GM23248 (cell line): ENCODE measurements around the gene TEX12. TPM values are rescaled to one million over a fixed set of nuclear protein-coding genes. Genes with fewer than 3 reads are reported as not detected.

Experiments used
- DNase-seq: peaks from one replicate; pipeline ENCODE4 v3.0.0-alpha.2; 2015
- H2AFZ ChIP-seq: fragments of 200-600 bp; sonication (generic); 2 replicates; pipeline ENCODE4 v1.6.1; 2016; ENCODE audit warnings: antibody characterized with exemption
- H3F3A ChIP-seq: fragments of 200-600 bp; sonication (generic); 2 replicates; pipeline ENCODE4 v1.6.1; 2016; ENCODE audit warnings: mild to moderate bottlenecking, antibody characterized with exemption, mixed run types; ENCODE audit not compliant: insufficient read depth
- H3K27ac ChIP-seq: fragments of 200-600 bp; sonication (generic); 2 replicates; pipeline ENCODE4 v1.5.1; 2016; ENCODE audit warnings: mild to moderate bottlenecking
- H3K27me3 ChIP-seq: fragments of 200-600 bp; sonication (generic); replicated peaks from 2 replicates; pipeline ENCODE4 v1.6.1; 2016; ENCODE audit warnings: mild to moderate bottlenecking; ENCODE audit not compliant: insufficient read depth
- H3K36me3 ChIP-seq: fragments of 200-600 bp; sonication (generic); 2 replicates; pipeline ENCODE4 v1.6.1; 2016; ENCODE audit warnings: low read depth, mild to moderate bottlenecking
- H3K4me1 ChIP-seq: fragments of 200-600 bp; sonication (generic); 2 replicates; pipeline ENCODE4 v1.6.1; 2016; ENCODE audit warnings: mild to moderate bottlenecking; ENCODE audit not compliant: insufficient read depth
- H3K4me2 ChIP-seq: fragments of 200-600 bp; sonication (generic); one replicate; pipeline ENCODE4 v1.6.1; 2016; ENCODE audit warnings: mild to moderate bottlenecking; ENCODE audit not compliant: unreplicated experiment
- H3K4me3 ChIP-seq: fragments of 200-600 bp; sonication (generic); 2 replicates; pipeline ENCODE4 v1.5.1; 2016; ENCODE audit warnings: mild to moderate bottlenecking
- H3K79me2 ChIP-seq: fragments of 200-600 bp; sonication (generic); 2 replicates; pipeline ENCODE4 v1.6.1; 2016; ENCODE audit warnings: mild to moderate bottlenecking; ENCODE audit not compliant: insufficient read depth
- H3K9ac ChIP-seq: fragments of 200-600 bp; sonication (generic); 2 replicates; pipeline ENCODE4 v1.6.1; 2016; ENCODE audit warnings: mild to moderate bottlenecking
- H3K9me2 ChIP-seq: fragments of 200-600 bp; sonication (generic); 2 replicates; pipeline ENCODE4 v1.6.1; 2016; ENCODE audit warnings: mixed run types, mild to moderate bottlenecking, moderate library complexity; ENCODE audit not compliant: insufficient read depth
- H3K9me3 ChIP-seq: fragments of 200-600 bp; sonication (generic); one replicate; pipeline ENCODE4 v1.6.1; 2017; ENCODE audit warnings: low read depth
- H4K20me1 ChIP-seq: fragments of 200-600 bp; sonication (generic); 2 replicates; pipeline ENCODE4 v1.6.0; 2016; ENCODE audit not compliant: insufficient read depth
- EZH2 ChIP-seq: fragments of 200-600 bp; sonication (generic); IDR thresholded peaks from 2 replicates; pipeline ENCODE4 v1.6.1; 2018; ENCODE audit warnings: antibody characterized with exemption, mild to moderate bottlenecking; ENCODE audit not compliant: insufficient read depth, poor library complexity, severe bottlenecking
- EZH2phosphoT487 ChIP-seq: fragments of 200-600 bp; sonication (generic); IDR thresholded peaks from 2 replicates; pipeline ENCODE4 v1.6.1; 2018; ENCODE audit warnings: antibody characterized with exemption, moderate library complexity, mild to moderate bottlenecking, low read depth; ENCODE audit not compliant: insufficient read depth
- WGBS, 2 experiments: methylation state at CpG; one replicate each; pipeline ENCODE4 v1.1.6; 2015 to 2017; ENCODE audit warnings: low lambda C conversion rate in 2 of 2, low coverage in 1 of 2; ENCODE audit errors: missing lambda C conversion rate in 2 of 2; 5-methylcytosine and 5-hydroxymethylcytosine counted together
- in situ Hi-C: fragments of 300-500 bp; cut with MboI; formaldehyde crosslinking; loops from 2 replicates; pipeline ENCODE4 v1.15.0; 2020
- polyA plus RNA-seq: library from polyadenylated mRNA; unstranded; fragments of >200 nt; fragmentation: Nextera tagmentation; extraction: Ambion mirVana; gene quantifications from 2 replicates; pipeline ENCODE4 v1.2.1, GENCODE V29; 2016
- total RNA-seq: library from RNA; depleted of rRNA; stranded (reverse); fragments of >200 nt; shearing (Covaris generic); gene quantifications from 2 replicates; pipeline ENCODE4 v1.2.3, GENCODE V29; 2014

TEX12 gene
- total and polyA plus RNA-seq, 2 experiments from 2014 or later = 2.2 TPM; not detected in 1

DNA sequence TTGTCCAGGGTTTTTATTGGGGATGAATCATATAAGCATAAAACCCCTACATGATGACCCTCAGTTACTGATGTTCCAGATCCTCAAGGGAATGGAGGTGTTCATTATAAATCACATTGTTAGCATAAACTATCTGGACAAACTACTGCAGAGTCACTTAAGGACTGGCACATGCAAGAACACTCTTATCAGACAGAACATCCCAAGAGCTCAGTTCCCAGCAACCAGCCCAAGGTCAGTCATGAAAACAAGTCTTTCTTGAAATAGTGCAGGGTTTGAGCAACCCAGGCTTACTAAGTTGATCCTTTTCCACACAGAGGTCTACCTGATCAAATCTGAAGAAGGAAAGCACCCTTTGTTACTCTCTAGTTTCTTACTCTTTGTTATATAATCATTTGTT lies 45.5 kb downstream of the TEX12 start:
- Histone ChIP-seq H4K20me1 (no peaks in the 10 kb centered on the region), H3K27ac (no peak overlapping the region), H3K4me1 (0 out of 2 replicates have a peak, but pooled peaks cover 3% of the 10 kb centered on the region), H3F3A (no peaks in the 10 kb centered on the region), H3K9ac (no peak overlapping the region), H3K9me2 (no peaks in the 10 kb centered on the region), H3K9me3 (no peaks in the 10 kb centered on the region), H3K79me2 (no peaks in the 10 kb centered on the region), H3K4me2 (no peak overlapping the region), H3K4me3 (no peak overlapping the region), H3K36me3 (no peaks in the 10 kb centered on the region), H3K27me3 (no peaks in the 10 kb centered on the region), H2AFZ (no peak overlapping the region)
- no peak for TF ChIP-seq EZH2
- no peak for TF ChIP-seq EZH2phosphoT487
- in situ Hi-C loops = no loop called here
- DNase-seq = no peak

DNA sequence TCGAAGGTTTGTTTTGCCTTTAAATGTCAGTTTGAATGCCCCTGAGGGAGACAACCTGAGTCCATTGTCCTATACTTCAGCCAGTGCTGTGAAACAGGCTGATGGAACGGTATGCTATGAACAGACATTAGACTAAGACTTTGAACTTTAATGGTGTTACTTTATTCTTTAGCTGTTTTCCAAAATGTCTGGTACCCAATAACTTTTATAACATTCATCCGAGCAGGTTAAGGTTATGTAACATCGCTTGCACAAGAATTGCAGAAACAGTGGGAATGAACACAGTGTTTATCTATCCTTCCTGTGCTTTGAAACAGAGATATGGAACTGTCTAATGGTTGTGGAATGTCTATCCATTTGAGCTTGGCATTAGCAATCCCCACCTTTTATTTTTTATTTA lies 46.6 kb downstream of the TEX12 start:
- H3K4me2 ChIP-seq = no peak overlapping the region

DNA sequence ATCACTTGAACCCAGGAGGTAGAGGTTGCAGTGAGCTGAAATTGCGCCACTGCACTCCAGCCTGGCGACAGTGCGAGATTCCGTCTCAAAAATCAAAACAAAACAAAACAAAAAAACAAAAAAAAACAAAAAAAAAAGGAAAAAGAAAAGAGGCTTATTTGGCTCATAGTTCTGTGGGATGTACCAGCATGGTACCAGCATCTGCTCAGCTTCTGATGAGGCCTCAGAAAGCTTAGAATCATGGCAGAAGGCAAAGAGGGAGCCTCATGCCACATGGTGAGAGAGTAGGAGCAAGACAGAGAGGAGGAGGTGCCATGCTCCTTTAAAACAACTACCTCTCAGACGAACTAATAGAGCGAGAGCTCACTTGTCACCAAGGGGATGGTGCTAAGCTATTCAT lies 48.4 kb downstream of the TEX12 start:
- Histone ChIP-seq H3K4me3 (no peak overlapping the region), H3K9ac (no peak overlapping the region), H3K9me2 (no peaks in the 10 kb centered on the region), H3F3A (no peaks in the 10 kb centered on the region), H3K9me3 (no peaks in the 10 kb centered on the region), H4K20me1 (no peaks in the 10 kb centered on the region), H3K27ac (no peak overlapping the region), H3K4me2 (no peak overlapping the region), H2AFZ (no peak overlapping the region), H3K79me2 (no peaks in the 10 kb centered on the region), H3K27me3 (no peaks in the 10 kb centered on the region), H3K36me3 (no peaks in the 10 kb centered on the region), H3K4me1 (0 out of 2 replicates have a peak, but pooled peaks cover 3% of the 10 kb centered on the region)
- TF ChIP-seq EZH2phosphoT487 = no peak
- TF ChIP-seq EZH2 = no peak
- in situ Hi-C loops = no loop called here
- WGBS, 2 experiments = 93 to 94% methylated on average over 6 of the region's 6 CpGs
- DNase-seq = no peak

More for the DNA sequence above, 46.6 kb downstream of the TEX12 start:
- no peak overlapping the region for H2AFZ ChIP-seq
- in situ Hi-C loops = no loop called here
- H3K36me3 ChIP-seq = no peaks in the 10 kb centered on the region
- DNase-seq = no peak
- H3K27me3 ChIP-seq = no peaks in the 10 kb centered on the region
- H3K9ac ChIP-seq = no peak overlapping the region
- 0 out of 2 replicates have a peak, but pooled peaks cover 3% of the 10 kb centered on the region for H3K4me1 ChIP-seq
- 73 to 77% methylated on average over 4 of the region's 4 CpGs for WGBS, 2 experiments
- no peaks in the 10 kb centered on the region for H3K9me2 ChIP-seq
- H4K20me1 ChIP-seq = no peaks in the 10 kb centered on the region
- H3K79me2 ChIP-seq = no peaks in the 10 kb centered on the region
- H3K9me3 ChIP-seq = no peaks in the 10 kb centered on the region
- H3F3A ChIP-seq = no peaks in the 10 kb centered on the region
- TF ChIP-seq EZH2 (no peak), EZH2phosphoT487 (no peak)
- no peak overlapping the region for H3K4me3 ChIP-seq
- no peak overlapping the region for H3K27ac ChIP-seq

DNA sequence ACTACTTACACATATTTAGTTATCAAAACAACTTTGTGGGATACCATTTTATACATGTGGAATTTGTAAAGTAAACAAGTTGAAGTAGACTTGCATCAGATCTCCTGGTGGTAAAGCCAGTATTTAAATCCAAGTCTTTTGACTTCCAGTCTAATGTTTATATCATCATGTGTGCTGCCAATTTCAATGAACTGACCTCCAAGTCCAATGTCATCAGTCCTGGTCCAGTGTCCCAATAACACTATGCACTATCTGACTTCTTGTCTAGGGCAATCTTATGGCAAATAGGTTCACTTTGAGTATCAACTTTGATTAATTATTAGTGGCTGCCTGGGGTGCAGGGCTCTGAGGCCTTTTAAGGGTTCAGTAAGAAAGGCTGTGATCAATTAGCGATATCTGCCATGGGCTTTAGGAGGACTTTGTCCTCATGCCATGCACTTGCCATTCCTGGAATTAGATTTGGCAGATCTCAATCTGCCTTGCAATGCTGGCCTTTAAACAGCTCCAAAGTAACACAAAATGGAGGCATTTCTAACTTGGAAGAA lies 49.5 kb downstream of the TEX12 start:
- no peak overlapping the region for H3K27ac ChIP-seq

More for the DNA sequence above, 49.5 kb downstream of the TEX12 start:
- in situ Hi-C loops = no loop called here
- 95 to 100% methylated on average over 1 of the region's 1 CpG for WGBS, 2 experiments
- no peaks in the 10 kb centered on the region for H3K9me3 ChIP-seq
- no peaks in the 10 kb centered on the region for H4K20me1 ChIP-seq
- no peaks in the 10 kb centered on the region for H3K79me2 ChIP-seq
- H3K27me3 ChIP-seq = no peaks in the 10 kb centered on the region
- no peaks in the 10 kb centered on the region for H3K36me3 ChIP-seq
- no peaks in the 10 kb centered on the region for H3K9me2 ChIP-seq
- no peaks in the 10 kb centered on the region for H3F3A ChIP-seq
- no peak overlapping the region for H2AFZ ChIP-seq
- no peak overlapping the region for H3K9ac ChIP-seq
- peak; percentile 8 for DNase-seq
- H3K4me1 ChIP-seq = 0 out of 2 replicates have a peak, but pooled peaks cover 3% of the 10 kb centered on the region
- no peak overlapping the region for H3K4me3 ChIP-seq
- TF ChIP-seq EZH2phosphoT487 (no peak), EZH2 (no peak)
- no peak overlapping the region for H3K4me2 ChIP-seq
